K562 (cell line): ENCODE measurements around the gene CENPX. TPM values are rescaled to one million over a fixed set of nuclear protein-coding genes. Genes with fewer than 3 reads are reported as not detected.

ENCODE experiments used
- ATAC-seq: fragments of 200-7000 bp; cut with Tn5 transposase; 3 replicates; pipeline ENCODE4 v1.9.1; 2020; ENCODE audit warnings: moderate library complexity
- BruUV-seq: library from RNA; stranded (reverse); fragments of 400-500 nt; replicated peaks from 2 replicates; lab custom pipeline; 2021; lab: Mats Ljungman, UMichigan
- CTCF ChIA-PET: fragments of 300-600 bp; formaldehyde crosslinking; extraction: SDS; loops from one replicate; lab custom pipeline; 2021; ENCODE audit warnings: low intra/inter-chr PET ratio; lab: Yijun Ruan, JAX
- POLR2A ChIA-PET: fragments of 300-600, 350-650 bp; sonication (Branson Sonifier 250); formaldehyde crosslinking; extraction: SDS; loops from one replicate; lab custom pipeline; 2021; ENCODE audit warnings: antibody characterized with exemption, inconsistent platforms; lab: Yijun Ruan, JAX
- DNase-seq, 4 experiments: peaks; one replicate each; pipeline versions ENCODE4 v3.0.0 to v3.0.0-alpha.2; 2011 to 2018; ENCODE audit warnings: low spot score in 3 of 4, mixed read lengths in 3 of 4; ENCODE audit errors: extremely low read depth in 1 of 4
- FAIRE-seq: peaks from 2 replicates; lab custom pipeline; 2011; peaks lifted over from hg19 to GRCh38; lab: Jason Lieb, UNC
- H2AFZ ChIP-seq: 2 replicates; pipeline ENCODE4 v1.6.0; 2011; ENCODE audit warnings: low read depth, low read length, control low read depth, inconsistent platforms
- H3K27ac ChIP-seq: fragments of 200-600 bp; 3 replicates; pipeline ENCODE4 v1.8.0; 2011; ENCODE audit warnings: low read depth, mild to moderate bottlenecking, control low read depth, inconsistent platforms, low read length, moderate library complexity, mixed read lengths; ENCODE audit errors: extremely low read depth
- H3K27me3 ChIP-seq, 2 experiments: fragments of 300-600 bp in 1 of 2; 2 replicates in 1 of 2; 3 replicates in 1 of 2; pipeline versions ENCODE4 v1.6.0 to v1.8.0; 2011; ENCODE audit warnings: inconsistent platforms in 2 of 2, low read length in 2 of 2, mild to moderate bottlenecking in 1 of 2, mixed read lengths in 1 of 2, moderate library complexity in 1 of 2; ENCODE audit not compliant: control insufficient read depth in 2 of 2, insufficient read depth in 2 of 2
- H3K36me3 ChIP-seq: fragments of 300-600 bp; 3 replicates; pipeline ENCODE4 v1.8.0; 2011; ENCODE audit warnings: mild to moderate bottlenecking, low read length, inconsistent platforms; ENCODE audit not compliant: control insufficient read depth, insufficient read depth
- H3K4me1 ChIP-seq, 2 experiments: fragments of 200-600 bp in 1 of 2; replicated peaks in 1 of 2; 2 replicates in 1 of 2; 3 replicates in 1 of 2; pipeline versions ENCODE4 v1.5.1 to v1.8.0; 2011; ENCODE audit warnings: inconsistent platforms in 2 of 2, low read length in 2 of 2, mild to moderate bottlenecking in 1 of 2, mixed read lengths in 1 of 2, moderate library complexity in 1 of 2; ENCODE audit not compliant: control insufficient read depth in 2 of 2, insufficient read depth in 2 of 2
- H3K4me2 ChIP-seq: 2 replicates; pipeline ENCODE4 v1.6.1; 2011; ENCODE audit warnings: low read length, control low read depth, inconsistent platforms, mixed read lengths; ENCODE audit not compliant: insufficient read depth
- H3K4me3 ChIP-seq: fragments of 200-600 bp; sonication (generic), shearing (Covaris generic); 2 replicates; pipeline ENCODE4 v1.5.1; 2016; ENCODE audit warnings: control low read depth, inconsistent platforms
- H3K79me2 ChIP-seq: fragments of 200-600 bp; 3 replicates; pipeline ENCODE4 v1.8.0; 2011; ENCODE audit warnings: low read length, inconsistent platforms; ENCODE audit not compliant: control insufficient read depth, insufficient read depth
- H3K9ac ChIP-seq, 2 experiments: 2 replicates each; pipeline versions ENCODE4 v1.6.0 to v1.6.1; 2011; ENCODE audit warnings: low read depth in 2 of 2, low read length in 2 of 2, control low read depth in 1 of 2, inconsistent platforms in 1 of 2, mild to moderate bottlenecking in 1 of 2, mixed read lengths in 1 of 2; ENCODE audit not compliant: insufficient read depth in 1 of 2
- H3K9me1 ChIP-seq: one replicate; pipeline ENCODE4 v1.6.0; 2011; ENCODE audit warnings: inconsistent platforms, mild to moderate bottlenecking, low read length, moderate library complexity; ENCODE audit not compliant: control insufficient read depth, insufficient read depth
- H3K9me3 ChIP-seq: replicated peaks from 2 replicates; pipeline ENCODE4 v1.5.1; 2011; ENCODE audit warnings: low read depth, low read length, inconsistent platforms; ENCODE audit not compliant: control insufficient read depth, insufficient read depth
- H4K20me1 ChIP-seq: replicated peaks from 2 replicates; pipeline ENCODE4 v1.6.1; 2011; ENCODE audit warnings: low read length, inconsistent platforms, mixed read lengths; ENCODE audit not compliant: control insufficient read depth, insufficient read depth
- ATF4 ChIP-seq: fragments of 450-650 bp; formaldehyde crosslinking; IDR thresholded peaks from 2 replicates; pipeline ENCODE4 v1.4.0; 2022; ENCODE audit warnings: mild to moderate bottlenecking, moderate library complexity
- ERF ChIP-seq: fragments of 450-650 bp; formaldehyde crosslinking; IDR thresholded peaks from 2 replicates; pipeline ENCODE4 v1.4.0; 2020; ENCODE audit warnings: mild to moderate bottlenecking, mixed read lengths
- ESRRB ChIP-seq: fragments of 250-450 bp; sonication (Bioruptor Pico); IDR thresholded peaks from 2 replicates; pipeline ENCODE4 v1.5.0; 2020; ENCODE audit warnings: mild to moderate bottlenecking, moderate library complexity, borderline replicate concordance
- GATAD2A ChIP-seq: fragments of 450-650 bp; IDR thresholded peaks from 2 replicates; pipeline ENCODE4 v1.6.1; 2017
- HMBOX1 ChIP-seq: sonication (generic); IDR thresholded peaks from 2 replicates; pipeline ENCODE4 v1.6.1; 2016
- MAFK ChIP-seq: IDR thresholded peaks from 2 replicates; pipeline ENCODE4 v1.6.1; 2011; ENCODE audit warnings: low read length, improper control_type of control experiment
- NCOA2 ChIP-seq, 2 experiments: fragments of 450-650 bp; IDR thresholded peaks; 2 replicates each; pipeline ENCODE4 v1.6.1; 2018; ENCODE audit warnings: mild to moderate bottlenecking in 2 of 2, moderate library complexity in 1 of 2; ENCODE audit not compliant: partially characterized antibody in 2 of 2
- POLR2A ChIP-seq: fragments of 450-650 bp; conservative IDR thresholded peaks from 2 replicates; pipeline ENCODE4 v1.6.1; 2016
- POLR2AphosphoS5 ChIP-seq: IDR thresholded peaks from 2 replicates; pipeline ENCODE4 v1.6.1; 2011; ENCODE audit warnings: mild to moderate bottlenecking, low read depth, low read length, moderate library complexity; ENCODE audit not compliant: control insufficient read depth, insufficient read depth
- POLR2G ChIP-seq: fragments of 200-400 bp; formaldehyde crosslinking; IDR thresholded peaks from 2 replicates; pipeline ENCODE4 v1.6.1; 2017; ENCODE audit warnings: low read depth, mild to moderate bottlenecking, antibody characterized with exemption, low read length, moderate library complexity
- RBFOX2 ChIP-seq: fragments of 200-400 bp; formaldehyde crosslinking; IDR thresholded peaks from 2 replicates; pipeline ENCODE4 v1.6.1; 2017; ENCODE audit warnings: low read depth, mild to moderate bottlenecking, low read length, moderate library complexity
- SMARCC2 ChIP-seq: fragments of 450-650 bp; IDR thresholded peaks from 2 replicates; pipeline ENCODE4 v1.6.1; 2017; ENCODE audit warnings: antibody characterized with exemption, moderate library complexity, mild to moderate bottlenecking, low read depth
- SUPT5H ChIP-seq: fragments of 450-650 bp; IDR thresholded peaks from 2 replicates; pipeline ENCODE4 v1.6.1; 2016
- U2AF1 ChIP-seq: fragments of 200-400 bp; formaldehyde crosslinking; optimal IDR thresholded peaks from 2 replicates; pipeline ENCODE3; 2017; ENCODE audit warnings: mild to moderate bottlenecking, low read depth, low read length, moderate library complexity
- ZNF175 ChIP-seq: fragments of 200-800 bp; sonication (Bioruptor generic); IDR thresholded peaks from 2 replicates; pipeline ENCODE4 v1.6.1; 2016; ENCODE audit warnings: low read depth, mild to moderate bottlenecking, missing genetic modification characterization, missing compliant biosample characterization
- ZNF253 ChIP-seq: fragments of 250-450 bp; sonication (Bioruptor Pico); conservative IDR thresholded peaks from 2 replicates; pipeline ENCODE4 v1.6.1; 2021; ENCODE audit warnings: mild to moderate bottlenecking
- ZSCAN29 ChIP-seq: fragments of 450-650 bp; IDR thresholded peaks from 2 replicates; pipeline ENCODE4 v1.6.1; 2017
- WGBS: fragments of 100-300 bp; shearing (Covaris generic); methylation state at CpG from one replicate; pipeline ENCODE4 v1.1.6; 2016; ENCODE audit warnings: low coverage, mixed read lengths; ENCODE audit not compliant: insufficient coverage; ENCODE audit errors: missing lambda C conversion rate; 5-methylcytosine and 5-hydroxymethylcytosine counted together
- in situ Hi-C: fragments of 300-500 bp; cut with MboI; formaldehyde crosslinking; loops from 4 replicates; pipeline ENCODE4 v1.15.0; 2018; ENCODE audit warnings: inconsistent platforms, mixed read lengths
- intact Hi-C: fragments of 100-400 bp; cut with micrococcal nuclease; formaldehyde crosslinking; loops from 2 replicates; pipeline ENCODE4 v1.14.2; 2022
- polyA plus RNA-seq, 8 experiments: library from polyadenylated mRNA; depleted of rRNA in 4 of 8; stranded (reverse) in 5 of 8; unstranded in 3 of 8; fragments of >200 nt; fragmentation: Nextera tagmentation in 2 of 8; fragmentation: Illumina TruSeq in 1 of 8; extraction: Ambion mirVana in 2 of 8; extraction: Trizol in 1 of 8; gene quantifications; 2 replicates each; pipeline versions ENCODE4 v1.2.1 to v1.2.3, GENCODE V29; 2011 to 2014; ENCODE audit warnings: inconsistent platforms in 1 of 8, missing spikeins in 1 of 8
- total RNA-seq, 7 experiments: library from RNA; depleted of rRNA in 6 of 7; stranded (reverse); fragments of >200 nt in 6 of 7; fragmentation: Illumina TruSeq in 2 of 7; extraction: Trizol in 2 of 7; gene quantifications; 2 replicates each; pipeline versions ENCODE4 v1.2.1 to v1.2.3, GENCODE V29; 2011 to 2021; ENCODE audit warnings: low replicate concordance in 1 of 7
- TF ChIP-seq, protein P1 (sequence below), 2 experiments: IDR thresholded peaks; 2 replicates each; pipeline ENCODE4 v1.6.1; 2012; ENCODE audit warnings: improper control_type of control experiment in 2 of 2, low read depth in 2 of 2, low read length in 2 of 2, borderline replicate concordance in 1 of 2

Gene CENPX
- total and polyA plus RNA-seq, 9 of the 15 experiments (the other 6 are each of a cell fraction or from before 2014, with no cell fraction given), result 32.7 to 352 (median 127) TPM

DNA sequence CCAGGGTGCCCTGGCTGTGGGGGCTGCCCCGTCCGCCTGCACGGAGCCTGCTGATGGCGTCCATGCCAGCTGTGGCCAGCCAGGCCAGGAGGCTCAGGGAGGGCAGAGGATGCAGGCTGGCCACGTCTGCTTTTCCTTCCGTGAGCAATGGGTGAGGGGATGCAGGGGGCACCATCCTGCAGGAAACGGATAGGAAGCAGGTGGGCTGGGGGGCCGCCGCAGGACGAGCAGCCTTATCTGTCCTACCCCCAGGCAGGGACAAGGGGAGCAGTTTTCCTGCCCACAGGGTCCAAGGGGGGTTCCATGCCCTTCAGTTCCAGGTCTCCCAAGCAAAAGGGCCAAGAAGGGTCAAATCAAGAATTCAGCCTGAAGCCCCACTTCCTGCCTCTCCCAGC, 36.2 kb upstream of the CENPX start:
- H3K36me3 ChIP-seq, result peaks cover 98% of the 10 kb centered on the region; the same call in 2 of the 3 replicates
- no peak overlapping the region for H3K4me3 ChIP-seq
- no peak for ATAC-seq
- H3K27me3 ChIP-seq, result no peaks in the 10 kb centered on the region
- no peaks in the 10 kb centered on the region for H3K9me3 ChIP-seq
- no peak overlapping the region for H3K4me2 ChIP-seq
- BruUV-seq, result no TSS peak
- WGBS, result 86% methylated on average over 9 of the region's 10 CpGs
- intact Hi-C loops, result no loop called here
- peaks cover 7% of the 10 kb centered on the region for H3K79me2 ChIP-seq
- H3K9me1 ChIP-seq, result no peaks in the 10 kb centered on the region
- in situ Hi-C loops, result no loop called here
- ChIA-PET CTCF (no interaction called here), POLR2A (interaction anchor here (0.6 to 1.8 kb wide), 5 partner anchors 16 to 142 kb away, joined by 3 to 5 read pairs (median 4); no protein-coding TSS in a partner anchor)
- H3K9ac ChIP-seq, result no peak overlapping the region
- no peak for FAIRE-seq
- H4K20me1 ChIP-seq, result peaks cover 7% of the 10 kb centered on the region
- H2AFZ ChIP-seq, result no peak overlapping the region
- no peak overlapping the region for H3K27ac ChIP-seq
- peaks cover 0 to 90% of the 10 kb centered on the region in 2 experiments; a peak in 2 of 5 replicates for H3K4me1 ChIP-seq
- DNase-seq, result no peak
- no peak for TF ChIP-seq ZNF253 (CRISPR knock-in tag)
- peak; percentile 61 for TF ChIP-seq POLR2G
- TF ChIP-seq U2AF1, result no peak
- 0 out of 2 replicates have a peak, but pooled peaks have one; percentile 51 for TF ChIP-seq SUPT5H
- TF ChIP-seq GATAD2A, result no peak
- TF ChIP-seq ZSCAN29, result no peak
- no peak for TF ChIP-seq HMBOX1
- peak; percentile 33; the same call in 1 of the 2 replicates for TF ChIP-seq POLR2AphosphoS5
- TF ChIP-seq MAFK, result no peak
- peak; percentile 62; the same call in 1 of the 2 replicates for TF ChIP-seq RBFOX2
- TF ChIP-seq POLR2A, result peak; percentile 44; the same call in 1 of the 2 replicates
- TF ChIP-seq ERF (CRISPR knock-in tag), result no peak
- TF ChIP-seq SMARCC2, result no peak
- TF ChIP-seq, protein P1, sequence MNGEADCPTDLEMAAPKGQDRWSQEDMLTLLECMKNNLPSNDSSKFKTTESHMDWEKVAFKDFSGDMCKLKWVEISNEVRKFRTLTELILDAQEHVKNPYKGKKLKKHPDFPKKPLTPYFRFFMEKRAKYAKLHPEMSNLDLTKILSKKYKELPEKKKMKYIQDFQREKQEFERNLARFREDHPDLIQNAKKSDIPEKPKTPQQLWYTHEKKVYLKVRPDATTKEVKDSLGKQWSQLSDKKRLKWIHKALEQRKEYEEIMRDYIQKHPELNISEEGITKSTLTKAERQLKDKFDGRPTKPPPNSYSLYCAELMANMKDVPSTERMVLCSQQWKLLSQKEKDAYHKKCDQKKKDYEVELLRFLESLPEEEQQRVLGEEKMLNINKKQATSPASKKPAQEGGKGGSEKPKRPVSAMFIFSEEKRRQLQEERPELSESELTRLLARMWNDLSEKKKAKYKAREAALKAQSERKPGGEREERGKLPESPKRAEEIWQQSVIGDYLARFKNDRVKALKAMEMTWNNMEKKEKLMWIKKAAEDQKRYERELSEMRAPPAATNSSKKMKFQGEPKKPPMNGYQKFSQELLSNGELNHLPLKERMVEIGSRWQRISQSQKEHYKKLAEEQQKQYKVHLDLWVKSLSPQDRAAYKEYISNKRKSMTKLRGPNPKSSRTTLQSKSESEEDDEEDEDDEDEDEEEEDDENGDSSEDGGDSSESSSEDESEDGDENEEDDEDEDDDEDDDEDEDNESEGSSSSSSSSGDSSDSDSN (IDR thresholded peaks at IDR 0.05; ENCODE audit: borderline replicate concordance in 1 of 2, low read depth in 2 of 2, low read length in 2 of 2), result no peak
- TF ChIP-seq ATF4, result no peak
- TF ChIP-seq ESRRB (CRISPR knock-in tag), result no peak
- no peak for TF ChIP-seq NCOA2 (IDR thresholded peaks at IDR 0.05; ENCODE audit: partially characterized antibody in 2 of 2)
- no peak for TF ChIP-seq ZNF175
